Endothelial cell of umbilical vein (primary cell): ENCODE data around the gene FAM3A. TPM values are rescaled to one million over a fixed set of nuclear protein-coding genes. Genes with fewer than 3 reads are reported as not detected.

Experiments
- BruUV-seq: library from RNA; stranded (reverse); fragments of 400-500 nt; replicated peaks from 2 replicates; lab custom pipeline; 2021; lab: Mats Ljungman, UMichigan
- CTCF ChIA-PET: fragments of 300-600, 350-600 bp; sonication (Branson Sonifier 250); formaldehyde crosslinking; loops from one replicate; lab custom pipeline; 2021; ENCODE audit warnings: antibody characterized with exemption, inconsistent platforms; lab: Charles Lee
- POLR2A ChIA-PET: fragments of 300-600, 350-600 bp; sonication (Branson Sonifier 250); formaldehyde crosslinking; loops from one replicate; lab custom pipeline; 2021; ENCODE audit warnings: antibody characterized with exemption, inconsistent platforms; lab: Charles Lee
- DNase-seq: peaks from one replicate; pipeline ENCODE4 v3.0.0-alpha.2; 2011; ENCODE audit warnings: low read depth, low spot score
- FAIRE-seq: peaks from 2 replicates; lab custom pipeline; 2011; peaks lifted over from hg19 to GRCh38; lab: Jason Lieb, UNC
- H2AFZ ChIP-seq: 2 replicates; pipeline ENCODE4 v1.6.0; 2012; ENCODE audit warnings: low read depth, low read length, control low read depth, inconsistent platforms
- H3K27ac ChIP-seq: 2 replicates; pipeline ENCODE4 v1.5.1; 2011; ENCODE audit warnings: low read depth, mild to moderate bottlenecking, control low read depth, low read length, moderate library complexity; ENCODE audit not compliant: insufficient read depth
- H3K27me3 ChIP-seq, 2 experiments: 2 replicates each; pipeline versions ENCODE4 v1.6.0 to v1.6.1; 2011; ENCODE audit warnings: low read length in 2 of 2, mixed read lengths in 1 of 2; ENCODE audit not compliant: control insufficient read depth in 2 of 2, insufficient read depth in 2 of 2
- H3K36me3 ChIP-seq, 2 experiments: 2 replicates in 1 of 2; 3 replicates in 1 of 2; pipeline ENCODE4 v1.5.1; 2011; ENCODE audit warnings: low read length in 2 of 2, mild to moderate bottlenecking in 1 of 2, moderate library complexity in 1 of 2; ENCODE audit not compliant: control insufficient read depth in 2 of 2, insufficient read depth in 2 of 2; ENCODE audit errors: extremely low read depth in 1 of 2
- H3K4me1 ChIP-seq: 3 replicates; pipeline ENCODE4 v1.5.1; 2011; ENCODE audit warnings: mild to moderate bottlenecking, low read length; ENCODE audit not compliant: control insufficient read depth, insufficient read depth; ENCODE audit errors: extremely low read depth
- H3K4me2 ChIP-seq: 2 replicates; pipeline ENCODE4 v1.6.1; 2011; ENCODE audit warnings: low read length, control low read depth, mixed read lengths; ENCODE audit not compliant: insufficient read depth
- H3K4me3 ChIP-seq, 3 experiments: fragments of 200-600 bp in 1 of 3; sonication (generic), shearing (Covaris generic) in 1 of 3; replicated peaks in 1 of 3; 2 replicates each; pipeline ENCODE4 v1.5.1; 2011 to 2016; ENCODE audit warnings: control low read depth in 3 of 3, low read length in 3 of 3, mild to moderate bottlenecking in 2 of 3, inconsistent platforms in 1 of 3, low read depth in 1 of 3, moderate library complexity in 1 of 3; ENCODE audit not compliant: insufficient read depth in 1 of 3
- H3K79me2 ChIP-seq: 2 replicates; pipeline ENCODE4 v1.6.0; 2012; ENCODE audit warnings: low read length, inconsistent platforms; ENCODE audit not compliant: control insufficient read depth, insufficient read depth
- H3K9ac ChIP-seq: replicated peaks from 2 replicates; pipeline ENCODE3; 2011; ENCODE audit warnings: low read length, control low read depth; ENCODE audit not compliant: insufficient read depth; ENCODE audit errors: extremely low read depth
- H3K9me1 ChIP-seq: replicated peaks from 3 replicates; pipeline ENCODE4 v1.6.0; 2011; ENCODE audit warnings: mild to moderate bottlenecking, low read length; ENCODE audit not compliant: control insufficient read depth, insufficient read depth; ENCODE audit errors: extremely low read depth
- H3K9me3 ChIP-seq: replicated peaks from 2 replicates; pipeline ENCODE4 v1.5.1; 2012; ENCODE audit warnings: low read length, inconsistent platforms; ENCODE audit not compliant: control insufficient read depth, insufficient read depth
- H4K20me1 ChIP-seq: replicated peaks from 2 replicates; pipeline ENCODE3; 2011; ENCODE audit warnings: mild to moderate bottlenecking, low read length; ENCODE audit not compliant: control insufficient read depth, insufficient read depth; ENCODE audit errors: extremely low read depth
- CTCF ChIP-seq, 2 donors: IDR thresholded peaks; 1 replicate in 1 of 2; 2 replicates in 1 of 2; pipeline ENCODE4 v1.5.1; 2011; ENCODE audit warnings: low read length in 2 of 2, mild to moderate bottlenecking in 2 of 2, moderate library complexity in 2 of 2, control low read depth in 1 of 2, inconsistent platforms in 1 of 2, low read depth in 1 of 2; ENCODE audit not compliant: insufficient read depth in 1 of 2; ENCODE audit errors: extremely low read depth in 1 of 2
- EZH2 ChIP-seq: IDR thresholded peaks from 2 replicates; pipeline ENCODE4 v1.6.1; 2012; ENCODE audit warnings: borderline replicate concordance, low read depth, mild to moderate bottlenecking, moderate library complexity, low read length, inconsistent platforms; ENCODE audit not compliant: severe bottlenecking
- FOS ChIP-seq: IDR thresholded peaks from 2 replicates; pipeline ENCODE4 v1.6.1; 2011; ENCODE audit warnings: mild to moderate bottlenecking, low read length, moderate library complexity, borderline replicate concordance; ENCODE audit not compliant: insufficient read depth
- GATA2 ChIP-seq: IDR thresholded peaks from 2 replicates; pipeline ENCODE4 v1.7.0; 2011; ENCODE audit warnings: low read depth, mild to moderate bottlenecking, moderate library complexity, mixed read lengths, low read length; ENCODE audit not compliant: insufficient read length, insufficient read depth
- JUN ChIP-seq: IDR thresholded peaks from 2 replicates; pipeline ENCODE4 v1.6.1; 2011; ENCODE audit warnings: borderline replicate concordance, low read depth; ENCODE audit not compliant: insufficient read length, insufficient read depth
- MAX ChIP-seq: IDR thresholded peaks from 2 replicates; pipeline ENCODE4 v1.6.1; 2011; ENCODE audit not compliant: insufficient read depth, insufficient read length
- MYC ChIP-seq: IDR thresholded peaks from one replicate; pipeline ENCODE4 v1.6.1; 2011; ENCODE audit warnings: mild to moderate bottlenecking, low read depth, low read length
- POLR2A ChIP-seq: IDR thresholded peaks from 2 replicates; pipeline ENCODE4 v1.6.1; 2012; ENCODE audit warnings: low read depth, mild to moderate bottlenecking, control low read depth, low read length
- POLR2AphosphoS5 ChIP-seq: IDR thresholded peaks from 2 replicates; pipeline ENCODE4 v1.6.1; 2012; ENCODE audit warnings: low read depth, mild to moderate bottlenecking, control low read depth, low read length, moderate library complexity; ENCODE audit not compliant: insufficient read depth
- dilution Hi-C: fragments of 300-500 bp; cut with MboI; formaldehyde crosslinking; loops from one replicate; pipeline ENCODE4 v1.15.0; 2019; ENCODE audit warnings: low sequenced_read_pairs; ENCODE audit not compliant: extremely low pct_ligation_motif_present
- intact Hi-C: fragments of 100-400 bp; cut with micrococcal nuclease; formaldehyde crosslinking; loops from one replicate; pipeline ENCODE4 v1.10.0; 2022
- polyA plus RNA-seq, 4 experiments: library from polyadenylated mRNA; depleted of rRNA in 3 of 4; stranded (reverse) in 3 of 4; unstranded in 1 of 4; fragments of >200 nt; gene quantifications; 2 replicates each; pipeline versions ENCODE4 v1.2.1 to v1.2.3, GENCODE V29; 2011 to 2012; ENCODE audit warnings: missing spikeins in 1 of 4
- total RNA-seq: library from RNA; stranded (reverse); gene quantifications from 2 replicates; pipeline ENCODE4 v1.2.3, GENCODE V29; 2021

FAM3A gene
- total and polyA plus RNA-seq, 2 donors (not counting 3 experiments of a cell fraction or from before 2014, with no cell fraction given): 32.0 to 42.9 TPM

DNA sequence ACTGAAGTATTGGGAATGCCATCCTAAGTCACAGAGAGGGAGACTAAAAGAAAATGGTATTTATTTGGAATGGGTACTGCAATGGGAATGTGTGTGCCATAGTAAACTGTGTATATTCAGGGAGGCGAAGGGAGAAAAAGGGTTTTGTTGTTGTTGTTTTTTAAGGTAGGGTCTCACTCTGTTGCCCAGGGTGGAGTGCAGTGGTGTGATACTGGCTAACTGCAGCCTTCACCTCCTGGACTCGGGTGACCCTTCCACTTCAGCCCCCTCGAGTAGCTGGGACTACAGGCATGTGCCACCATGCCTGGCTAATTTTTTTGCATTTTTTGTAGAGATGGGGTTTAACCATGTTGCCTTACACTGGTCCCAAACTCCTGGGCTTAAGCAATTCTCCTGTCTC lies 21.3 kb downstream of the FAM3A start:
- H3K9ac ChIP-seq: no peak overlapping the region
- no peak overlapping the region for H2AFZ ChIP-seq
- H3K4me2 ChIP-seq: no peak overlapping the region
- FAIRE-seq (no peak), DNase-seq (no peak)
- TF ChIP-seq MAX: no peak
- TF ChIP-seq FOS: no peak
- TF ChIP-seq JUN: no peak
- no peak for TF ChIP-seq MYC
- TF ChIP-seq POLR2AphosphoS5: no peak
- no peak for TF ChIP-seq POLR2A
- no peak for TF ChIP-seq EZH2
- TF ChIP-seq GATA2: no peak
- TF ChIP-seq CTCF (IDR thresholded peaks at IDR 0.05; ENCODE audit: extremely low read depth in 1 of 2, insufficient read depth in 1 of 2, low read depth in 1 of 2, low read length in 2 of 2): no peak
- H4K20me1 ChIP-seq: no peaks in the 10 kb centered on the region
- intact Hi-C loops: no loop called here
- POLR2A ChIA-PET: no interaction called here
- H3K4me1 ChIP-seq: no peaks in the 10 kb centered on the region
- dilution Hi-C loops: no loop called here
- no peaks in the 10 kb centered on the region for H3K79me2 ChIP-seq
- no peak overlapping the region for H3K27ac ChIP-seq
- H3K36me3 ChIP-seq: no peaks in the 10 kb centered on the region
- CTCF ChIA-PET: no interaction called here
- H3K9me1 ChIP-seq: no peaks in the 10 kb centered on the region
- BruUV-seq: no TSS peak
- no peak overlapping the region for H3K4me3 ChIP-seq
- H3K27me3 ChIP-seq: no peaks in the 10 kb centered on the region
- H3K9me3 ChIP-seq: no peaks in the 10 kb centered on the region
